ENCODE measurements around the gene MAT1A. TPM values are rescaled to one million over a fixed set of nuclear protein-coding genes. Genes with fewer than 3 reads are reported as not detected.

MAT1A gene
- total and polyA plus RNA-seq, 2 of the 8 experiments (the other 6 are each of a cell fraction or from before 2014, with no cell fraction given), result 4.1 to 6.4 TPM

- Histone ChIP-seq H4K20me1 (replicated peaks in 1 of 2; ENCODE audit: control insufficient read depth in 1 of 2, insufficient read depth in 2 of 2, low read length in 2 of 2) (no peaks in the 10 kb centered on the region), H2BK20ac (ENCODE audit: low read length) (no peak overlapping the region), H2AK5ac (ENCODE audit: low read depth, low read length) (no peak overlapping the region), H3K4ac (replicated peaks; ENCODE audit: insufficient read length, low read depth, low read length) (no peak overlapping the region), H3K27me3 (replicated peaks in 1 of 4; ENCODE audit: control insufficient read depth in 3 of 4, extremely low read depth in 1 of 4, insufficient read depth in 3 of 4, low read length in 3 of 4) (no peaks in the 10 kb centered on the region), H2BK15ac (ENCODE audit: low read length) (no peak overlapping the region), H4K8ac (ENCODE audit: extremely low read depth, insufficient read depth, low read length) (no peak overlapping the region), H3K79me2 (ENCODE audit: control insufficient read depth in 1 of 2, insufficient read depth in 2 of 2, low read length in 2 of 2) (no peaks in the 10 kb centered on the region), H2BK12ac (ENCODE audit: low read depth, low read length) (no peak overlapping the region), H3K9ac (replicated peaks in 1 of 4; ENCODE audit: extremely low read depth in 1 of 4, low read depth in 3 of 4, low read length in 3 of 4) (no peak overlapping the region), H3K4me1 (replicated peaks in 1 of 4; ENCODE audit: control insufficient read depth in 3 of 4, insufficient read depth in 4 of 4, low read length in 3 of 4) (no peaks in the 10 kb centered on the region), H3K79me1 (ENCODE audit: low read depth, low read length) (no peaks in the 10 kb centered on the region), H2BK120ac (replicated peaks; ENCODE audit: low read depth, low read length) (no peak overlapping the region), H4K91ac (replicated peaks; ENCODE audit: insufficient read length, low read length) (no peak overlapping the region), H3K14ac (ENCODE audit: insufficient read length) (no peak overlapping the region), H3K23me2 (ENCODE audit: low read depth, low read length) (no peaks in the 10 kb centered on the region), H4K5ac (ENCODE audit: insufficient read length, low read depth, low read length) (no peak overlapping the region), H3K27ac (ENCODE audit: low read depth, low read length) (no peak overlapping the region), H3K23ac (ENCODE audit: insufficient read length) (no peak overlapping the region), H3K9me3 (ENCODE audit: insufficient read depth in 2 of 2, low read depth in 1 of 2, low read length in 1 of 2) (no peaks in the 10 kb centered on the region; a peak in 1 of 4 replicates), H3K4me2 (ENCODE audit: insufficient read depth in 1 of 2, low read depth in 2 of 2, low read length in 2 of 2) (no peak overlapping the region), H2AFZ (ENCODE audit: low read length) (no peak overlapping the region), H3K4me3 (ENCODE audit: extremely low read depth in 1 of 4, insufficient read depth in 2 of 4, low read depth in 3 of 4, low read length in 4 of 4) (no peak overlapping the region), H3K36me3 (ENCODE audit: control insufficient read depth in 2 of 4, insufficient read depth in 4 of 4, low read length in 3 of 4) (no peaks in the 10 kb centered on the region), H3K56ac (replicated peaks; ENCODE audit: insufficient read length, low read depth, low read length) (no peak overlapping the region), H3K18ac (ENCODE audit: extremely low read depth, low read length) (no peak overlapping the region), H2BK5ac (ENCODE audit: low read depth, low read length) (no peak overlapping the region)
- no peak for DNase-seq (ENCODE audit: low read depth in 1 of 2, low spot score in 2 of 2)
- ChIA-PET CTCF (ENCODE audit: partially characterized antibody) (no interaction called here), POLR2A (ENCODE audit: partially characterized antibody) (no interaction called here)
- 93% methylated on average over 2 of the region's 2 CpGs; no CpG with 5 or more reads in 1 of the 2 experiments for WGBS, 2 experiments (ENCODE audit: extremely low coverage in 1 of 2, insufficient coverage in 1 of 2, insufficient read length in 1 of 2, insufficient replicate concordance in 2 of 2, low coverage in 1 of 2, low lambda C conversion rate in 2 of 2, missing lambda C conversion rate in 1 of 2)
- no peak for FAIRE-seq
- TF ChIP-seq CBX8 (IDR thresholded peaks at IDR 0.05; ENCODE audit: borderline replicate concordance, low read depth, low read length) (no peak), KDM4A (IDR thresholded peaks at IDR 0.05; ENCODE audit: low read depth, low read length, severe bottlenecking) (no peak), TBP (IDR thresholded peaks at IDR 0.05; ENCODE audit: low read depth, low read length) (no peak), ASH2L (IDR thresholded peaks at IDR 0.05; ENCODE audit: low read length) (no peak), POU5F1 (IDR thresholded peaks at IDR 0.05; ENCODE audit: low read depth, low read length) (no peak), HDAC6 (IDR thresholded peaks at IDR 0.05; ENCODE audit: low read depth, low read length) (no peak), CEBPB (IDR thresholded peaks at IDR 0.05; ENCODE audit: low read depth, low read length) (no peak), SUZ12 (IDR thresholded peaks at IDR 0.05; ENCODE audit: low read length) (no peak), ZNF274 (IDR thresholded peaks at IDR 0.05; ENCODE audit: borderline replicate concordance, extremely low read depth, low read length) (no peak), CTCF (IDR thresholded peaks at IDR 0.05; ENCODE audit: control extremely low read depth in 1 of 3, insufficient read depth in 1 of 3, low read depth in 1 of 3, low read length in 3 of 3) (no peak), MAX (IDR thresholded peaks at IDR 0.05) (no peak), TAF7 (optimal IDR thresholded peaks at IDR 0.05; ENCODE audit: borderline replicate concordance, low read depth, low read length) (no peak)
These were observed 30.4 kb upstream of the MAT1A start for GRCh38 chr10:80319725-80320290.
